ENCODE measurements around the gene HLA-DPA1.

The HLA-DPA1 gene

DNA sequence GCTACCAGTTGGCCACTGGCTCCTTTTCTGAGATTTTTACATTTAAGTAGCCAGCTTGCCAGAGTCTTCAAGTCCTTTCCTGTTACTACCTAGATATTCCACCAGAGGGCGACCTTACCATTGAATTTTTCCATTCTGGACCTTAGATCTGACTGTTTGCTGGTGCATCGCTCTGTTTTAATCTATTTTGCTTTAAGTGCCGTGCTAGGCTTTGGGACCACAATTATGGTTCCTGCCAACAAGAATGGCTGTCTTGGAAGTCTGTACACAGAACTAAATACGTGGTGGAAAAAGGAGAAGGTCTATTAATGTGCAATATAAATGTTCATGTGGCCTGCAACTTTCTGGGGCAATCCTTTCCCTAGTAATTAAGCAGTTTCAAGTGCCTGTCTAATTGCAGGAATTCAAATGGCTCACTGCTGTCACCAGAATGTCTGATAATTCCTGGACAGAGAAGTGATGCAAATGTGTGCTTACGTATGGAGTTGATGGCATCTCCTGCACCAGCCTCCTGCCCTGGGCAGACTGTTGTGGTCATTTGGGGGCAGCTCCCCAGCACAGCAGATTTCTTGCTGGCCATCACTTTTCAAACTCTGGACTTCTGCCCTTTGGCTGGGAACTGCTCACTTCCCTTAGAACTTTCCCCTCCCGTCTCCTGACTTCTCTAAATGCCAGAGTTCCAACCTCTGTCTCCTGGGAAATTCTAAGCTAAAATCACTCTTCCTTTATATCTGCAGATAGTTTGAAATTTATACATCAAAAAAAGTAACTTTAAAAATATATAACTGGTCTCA, 58.4 kb downstream of the HLA-DPA1 start:
- peak; percentile 75 for DNase-seq
